OCI-LY1 (cell line): ENCODE measurements around the gene MGA.

Source experiments
- H2AFZ ChIP-seq: fragments of 200-600 bp; sonication (generic), shearing (Covaris generic); 2 replicates; pipeline ENCODE4 v1.6.0; 2014; ENCODE audit warnings: antibody characterized with exemption, mild to moderate bottlenecking, low read length
- H3F3A ChIP-seq: fragments of 200-600 bp; sonication (generic), shearing (Covaris generic); 2 replicates; pipeline ENCODE4 v1.6.0; 2014; ENCODE audit warnings: mild to moderate bottlenecking, antibody characterized with exemption, low read length, moderate library complexity; ENCODE audit not compliant: insufficient read depth
- H3K27ac ChIP-seq: fragments of 200-600 bp; sonication (generic); 2 replicates; pipeline ENCODE4 v1.5.1; 2014; ENCODE audit warnings: low read length, mixed run types, mild to moderate bottlenecking, low read depth; ENCODE audit not compliant: poor library complexity, severe bottlenecking
- H3K27me3 ChIP-seq: fragments of 200-600 bp; sonication (generic); 2 replicates; pipeline ENCODE4 v1.6.0; 2014; ENCODE audit warnings: antibody characterized with exemption, mild to moderate bottlenecking, low read length, moderate library complexity; ENCODE audit not compliant: insufficient read depth
- H3K36me3 ChIP-seq: fragments of 200-600 bp; sonication (generic); 2 replicates; pipeline ENCODE4 v1.6.1; 2014; ENCODE audit warnings: mild to moderate bottlenecking, antibody characterized with exemption, low read length, moderate library complexity, mixed read lengths; ENCODE audit not compliant: insufficient read depth
- H3K4me1 ChIP-seq: fragments of 200-600 bp; sonication (generic); 2 replicates; pipeline ENCODE4 v1.5.1; 2014; ENCODE audit warnings: mild to moderate bottlenecking, low read length, moderate library complexity; ENCODE audit not compliant: insufficient read depth, severe bottlenecking
- H3K4me2 ChIP-seq: fragments of 200-600 bp; sonication (generic), shearing (Covaris generic); 2 replicates; pipeline ENCODE4 v1.6.1; 2014; ENCODE audit warnings: low read length
- H3K4me3 ChIP-seq: fragments of 200-600 bp; sonication (generic); 2 replicates; pipeline ENCODE4 v1.5.1; 2014; ENCODE audit warnings: low read length, low read depth, mild to moderate bottlenecking, mixed read lengths; ENCODE audit not compliant: poor library complexity, severe bottlenecking
- H3K79me2 ChIP-seq: fragments of 200-600 bp; shearing (Covaris generic); 2 replicates; pipeline ENCODE4 v1.6.1; 2016; ENCODE audit warnings: mixed run types, low read length, mixed read lengths; ENCODE audit not compliant: insufficient read depth
- H3K9ac ChIP-seq: fragments of 200-600 bp; sonication (generic), shearing (Covaris generic); 2 replicates; pipeline ENCODE4 v1.6.1; 2014; ENCODE audit warnings: mild to moderate bottlenecking, low read length, mixed read lengths
- H3K9me2 ChIP-seq: fragments of 200-600 bp; sonication (generic), shearing (Covaris generic); 2 replicates; pipeline ENCODE4 v1.6.1; 2014; ENCODE audit warnings: low read depth, mild to moderate bottlenecking, low read length, mixed read lengths
- H3K9me3 ChIP-seq: fragments of 200-600 bp; shearing (Covaris generic); 2 replicates; pipeline ENCODE4 v1.6.1; 2014; ENCODE audit warnings: low read length, mixed read lengths
- H4K20me1 ChIP-seq: fragments of 200-600 bp; sonication (generic), shearing (Covaris generic); 2 replicates; pipeline ENCODE4 v1.6.0; 2016; ENCODE audit warnings: mild to moderate bottlenecking, low read length; ENCODE audit not compliant: insufficient read depth
- EZH2 ChIP-seq: fragments of 200-600 bp; sonication (generic), shearing (Covaris generic); IDR thresholded peaks from 2 replicates; pipeline ENCODE4 v1.8.0; 2017; ENCODE audit warnings: borderline replicate concordance, mixed run types, mild to moderate bottlenecking, antibody characterized with exemption, low read length, moderate library complexity, mixed read lengths
- TF ChIP-seq, protein P1 (sequence below): fragments of 200-600 bp; sonication (generic), shearing (Covaris generic); IDR thresholded peaks from 2 replicates; pipeline ENCODE4 v1.5.1; 2017; ENCODE audit warnings: mild to moderate bottlenecking, antibody characterized with exemption, low read length, moderate library complexity, mixed read lengths

Gene MGA

DNA sequence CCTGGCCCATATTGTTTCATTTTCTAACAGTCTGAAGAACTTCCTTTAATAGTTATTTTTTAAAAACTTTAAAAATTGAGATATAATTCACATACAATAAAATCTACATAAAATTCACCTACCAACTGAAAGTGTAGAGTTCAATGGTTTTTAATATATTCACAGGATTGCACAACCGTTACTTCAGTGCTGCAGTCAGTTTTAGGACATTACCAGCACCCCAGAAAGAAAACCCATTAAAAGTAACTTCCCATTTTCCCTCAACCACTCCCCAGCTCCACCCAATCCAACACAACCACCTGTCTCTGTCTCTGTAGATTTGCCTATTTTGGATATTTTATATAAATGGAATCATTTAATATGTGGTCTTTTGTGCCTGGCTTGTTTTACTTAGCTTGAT lies 29.6 kb downstream of the MGA start:
- Histone ChIP-seq H3K27ac (no peak overlapping the region), H3K4me1 (peaks cover 34% of the 10 kb centered on the region), H2AFZ (no peak overlapping the region), H3K4me3 (no peak overlapping the region), H3K9me2 (no peaks in the 10 kb centered on the region), H4K20me1 (no peaks in the 10 kb centered on the region), H3K4me2 (no peak overlapping the region), H3K79me2 (peaks cover 96% of the 10 kb centered on the region), H3K9ac (no peak overlapping the region), H3K36me3 (peaks cover 7% of the 10 kb centered on the region; the same call in 1 of the 2 replicates), H3F3A (peaks cover 5% of the 10 kb centered on the region), H3K27me3 (no peaks in the 10 kb centered on the region), H3K9me3 (no peaks in the 10 kb centered on the region)
- TF ChIP-seq, protein P1, sequence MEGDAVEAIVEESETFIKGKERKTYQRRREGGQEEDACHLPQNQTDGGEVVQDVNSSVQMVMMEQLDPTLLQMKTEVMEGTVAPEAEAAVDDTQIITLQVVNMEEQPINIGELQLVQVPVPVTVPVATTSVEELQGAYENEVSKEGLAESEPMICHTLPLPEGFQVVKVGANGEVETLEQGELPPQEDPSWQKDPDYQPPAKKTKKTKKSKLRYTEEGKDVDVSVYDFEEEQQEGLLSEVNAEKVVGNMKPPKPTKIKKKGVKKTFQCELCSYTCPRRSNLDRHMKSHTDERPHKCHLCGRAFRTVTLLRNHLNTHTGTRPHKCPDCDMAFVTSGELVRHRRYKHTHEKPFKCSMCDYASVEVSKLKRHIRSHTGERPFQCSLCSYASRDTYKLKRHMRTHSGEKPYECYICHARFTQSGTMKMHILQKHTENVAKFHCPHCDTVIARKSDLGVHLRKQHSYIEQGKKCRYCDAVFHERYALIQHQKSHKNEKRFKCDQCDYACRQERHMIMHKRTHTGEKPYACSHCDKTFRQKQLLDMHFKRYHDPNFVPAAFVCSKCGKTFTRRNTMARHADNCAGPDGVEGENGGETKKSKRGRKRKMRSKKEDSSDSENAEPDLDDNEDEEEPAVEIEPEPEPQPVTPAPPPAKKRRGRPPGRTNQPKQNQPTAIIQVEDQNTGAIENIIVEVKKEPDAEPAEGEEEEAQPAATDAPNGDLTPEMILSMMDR = no peak
- no peak for TF ChIP-seq EZH2

DNA sequence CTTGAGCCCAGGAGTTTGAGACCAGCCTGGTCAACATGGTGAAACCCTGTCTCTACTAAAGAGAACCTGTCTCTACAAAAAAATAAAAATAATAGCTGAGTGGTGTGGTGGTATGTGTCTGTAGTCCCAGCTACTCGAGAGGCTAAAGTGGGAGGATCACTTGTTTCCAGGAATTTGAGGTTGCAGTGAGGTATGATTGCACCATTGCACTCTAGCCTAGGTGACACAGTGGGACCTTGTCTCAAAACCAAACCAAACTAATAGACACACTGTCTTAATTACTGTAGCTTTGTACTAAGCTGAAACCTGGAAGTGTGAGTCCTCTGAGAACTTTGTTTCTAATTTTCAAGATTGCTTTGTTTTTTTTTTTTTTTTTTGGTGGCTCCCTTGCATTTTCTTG lies 30.4 kb downstream of the MGA start:
- no peak overlapping the region; the same call in 1 of the 2 replicates for H3K4me2 ChIP-seq
- H3K9ac ChIP-seq = no peak overlapping the region
- peaks cover 5% of the 10 kb centered on the region for H3F3A ChIP-seq
- H2AFZ ChIP-seq = no peak overlapping the region
- H4K20me1 ChIP-seq = no peaks in the 10 kb centered on the region
- no peak overlapping the region for H3K4me3 ChIP-seq
- H3K79me2 ChIP-seq = peaks cover 96% of the 10 kb centered on the region
- no peaks in the 10 kb centered on the region; the same call in 1 of the 2 replicates for H3K36me3 ChIP-seq
- peaks cover 42% of the 10 kb centered on the region for H3K4me1 ChIP-seq
- no peak for TF ChIP-seq EZH2
- TF ChIP-seq, protein P1 = no peak
- H3K27me3 ChIP-seq = no peaks in the 10 kb centered on the region
- no peak overlapping the region for H3K27ac ChIP-seq
- H3K9me2 ChIP-seq = no peaks in the 10 kb centered on the region
- H3K9me3 ChIP-seq = no peaks in the 10 kb centered on the region

DNA sequence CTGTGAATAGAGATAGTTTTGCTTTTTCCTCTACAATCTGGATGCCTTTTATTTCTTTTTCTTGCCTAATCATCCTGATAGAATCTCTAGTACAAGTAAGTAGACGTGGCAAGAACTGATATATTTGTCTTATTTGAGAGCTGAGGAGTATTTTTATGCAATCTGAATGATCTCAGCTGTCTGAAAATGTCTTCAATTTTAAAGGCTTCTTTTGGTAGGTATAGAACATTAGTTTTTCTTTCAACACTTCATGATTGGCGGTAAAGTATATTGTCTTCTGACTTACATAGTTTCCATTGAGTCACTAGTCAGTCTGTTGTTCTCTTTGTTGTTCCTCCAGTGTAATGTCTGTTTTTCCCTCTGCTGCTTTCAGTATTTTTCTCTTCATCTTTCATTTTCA lies 31.3 kb downstream of the MGA start:
- Histone ChIP-seq H3K27ac (peak overlapping the region; percentile 79), H3K36me3 (peaks cover 3% of the 10 kb centered on the region)

More for the DNA sequence above, 31.3 kb downstream of the MGA start:
- Histone ChIP-seq H3K9me3 (no peaks in the 10 kb centered on the region), H3K9ac (peak overlapping the region; percentile 21; the same call in 1 of the 2 replicates), H3K4me3 (peak overlapping the region; percentile 23), H3F3A (peaks cover 5% of the 10 kb centered on the region), H3K4me2 (peak overlapping the region; percentile 69), H3K9me2 (no peaks in the 10 kb centered on the region), H3K79me2 (peaks cover 91% of the 10 kb centered on the region), H2AFZ (no peak overlapping the region), H3K4me1 (peaks cover 50% of the 10 kb centered on the region), H3K27me3 (no peaks in the 10 kb centered on the region), H4K20me1 (no peaks in the 10 kb centered on the region)
- TF ChIP-seq, protein P1 = no peak
- no peak for TF ChIP-seq EZH2
